ENCODE data around the gene PPP2R5C. TPM values are rescaled to one million over a fixed set of nuclear protein-coding genes. Genes with fewer than 3 reads are reported as not detected.

The PPP2R5C gene
- total RNA-seq, 2 experiments from 2014 or later: 238 to 242 TPM

- no peaks in the 10 kb centered on the region for H3K27me3 Mint-ChIP-seq
Observed at GRCh38 chr14:101732118-101732517, 29.4 kb upstream of the PPP2R5C start.

GRCh38 chr14:101733211-101733610 lies 28.3 kb upstream of the PPP2R5C start:
- intact Hi-C loops (cut with micrococcal nuclease): no loop called here
- Mint-ChIP-seq H3K9me3 (peaks cover 10% of the 10 kb centered on the region), H3K36me3 (ENCODE audit: low read depth) (peaks cover 11% of the 10 kb centered on the region), H3K27me3 (no peaks in the 10 kb centered on the region), H3K27ac (peak overlapping the region; percentile 11), H3K4me3 (no peak overlapping the region), H3K4me1 (ENCODE audit: low read depth) (peaks cover 54% of the 10 kb centered on the region)
- no peak for TF ChIP-seq CTCF (IDR thresholded peaks at IDR 0.05)
- no peak for DNase-seq
- no peak for ATAC-seq
- POLR2A ChIA-PET: interaction anchor here (1.5 kb wide), 1 partner anchor 27 kb away, joined by 4 read pairs; no protein-coding TSS in a partner anchor
- CTCF ChIA-PET: no interaction called here

More at GRCh38 chr14:101732118-101732517, 29.4 kb upstream of the PPP2R5C start:
- H3K4me3 Mint-ChIP-seq: peak overlapping the region; percentile 70
- peaks cover 11% of the 10 kb centered on the region for H3K36me3 Mint-ChIP-seq (ENCODE audit: low read depth)
- peak overlapping the region; percentile 97 for H3K27ac Mint-ChIP-seq
- ChIA-PET CTCF (interaction anchor here (1.3 to 1.4 kb wide), 2 partner anchors 11 to 25 kb away, joined by 4 to 7 read pairs; no protein-coding TSS in a partner anchor), POLR2A (interaction anchor here (0.7 to 2.3 kb wide), 8 partner anchors 10 to 582 kb away, joined by 3 to 19 read pairs (median 4); no protein-coding TSS in a partner anchor)
- peaks cover 10% of the 10 kb centered on the region for H3K9me3 Mint-ChIP-seq
- ATAC-seq (no peak), DNase-seq (no peak)
- H3K4me1 Mint-ChIP-seq (ENCODE audit: low read depth): peaks cover 56% of the 10 kb centered on the region
- intact Hi-C loops (cut with micrococcal nuclease): no loop called here
- TF ChIP-seq CTCF (IDR thresholded peaks at IDR 0.05): no peak

GRCh38 chr14:101734246-101734847 lies 27.2 kb upstream of the PPP2R5C start:
- Mint-ChIP-seq H3K27ac (peak overlapping the region; percentile 21), H3K36me3 (ENCODE audit: low read depth) (peaks cover 11% of the 10 kb centered on the region), H3K4me1 (ENCODE audit: low read depth) (peaks cover 53% of the 10 kb centered on the region), H3K4me3 (no peak overlapping the region), H3K27me3 (no peaks in the 10 kb centered on the region), H3K9me3 (peaks cover 10% of the 10 kb centered on the region)
- POLR2A ChIA-PET: interaction anchor here (0.6 to 0.7 kb wide), 2 partner anchors 9 to 80 kb away, joined by 3 to 4 read pairs; no protein-coding TSS in a partner anchor
- CTCF ChIA-PET: interaction anchor here (1.1 kb wide), 1 partner anchor 27 kb away, joined by 5 read pairs; no protein-coding TSS in a partner anchor
- DNase-seq (no peak), ATAC-seq (no peak)
- TF ChIP-seq CTCF (IDR thresholded peaks at IDR 0.05): no peak
- intact Hi-C loops (cut with micrococcal nuclease): no loop called here

GRCh38 chr14:101735453-101735852 lies 26.1 kb upstream of the PPP2R5C start:
- peaks cover 9% of the 10 kb centered on the region for H3K9me3 Mint-ChIP-seq
- no peak overlapping the region for H3K27ac Mint-ChIP-seq
- no peak overlapping the region for H3K4me3 Mint-ChIP-seq
- ATAC-seq: no peak
- no peak for DNase-seq
- H3K4me1 Mint-ChIP-seq (ENCODE audit: low read depth): peaks cover 48% of the 10 kb centered on the region
- intact Hi-C loops (cut with micrococcal nuclease): no loop called here
- ChIA-PET CTCF (interaction anchor here (0.9 to 1.1 kb wide), 3 partner anchors 10 to 28 kb away, joined by 3 to 5 read pairs (median 5); no protein-coding TSS in a partner anchor), POLR2A (interaction anchor here (0.6 to 0.9 kb wide), 2 partner anchors 38 to 213 kb away, joined by 3 read pairs; no protein-coding TSS in a partner anchor)
- no peak for TF ChIP-seq CTCF (IDR thresholded peaks at IDR 0.05)
- H3K36me3 Mint-ChIP-seq (ENCODE audit: low read depth): peaks cover 9% of the 10 kb centered on the region
- H3K27me3 Mint-ChIP-seq: no peaks in the 10 kb centered on the region

- intact Hi-C loops (cut with micrococcal nuclease): no loop called here
- CTCF ChIA-PET: interaction anchor here (0.9 to 1.0 kb wide), 2 partner anchors 10 to 14 kb away, joined by 3 to 5 read pairs; no protein-coding TSS in a partner anchor
- no peak for TF ChIP-seq CTCF (IDR thresholded peaks at IDR 0.05)
- ATAC-seq: no peak
- POLR2A ChIA-PET: interaction anchor here (0.6 to 2.1 kb wide), 4 partner anchors 24 to 1655 kb away, joined by 3 to 5 read pairs (median 3); no protein-coding TSS in a partner anchor
- H3K4me3 Mint-ChIP-seq: no peak overlapping the region
- H3K27me3 Mint-ChIP-seq: no peaks in the 10 kb centered on the region
- no peak for DNase-seq
- no peak overlapping the region for H3K27ac Mint-ChIP-seq
- peaks cover 11% of the 10 kb centered on the region for H3K36me3 Mint-ChIP-seq (ENCODE audit: low read depth)
- peaks cover 14% of the 10 kb centered on the region for H3K9me3 Mint-ChIP-seq
- peaks cover 42% of the 10 kb centered on the region for H3K4me1 Mint-ChIP-seq (ENCODE audit: low read depth)
Observed at GRCh38 chr14:101736071-101736470, 25.4 kb upstream of the PPP2R5C start.
